Measurements from ENCODE around the gene SLC7A14.

GRCh38 chr3:170634663-170635384, 48.9 kb upstream of the SLC7A14 start:
- TF ChIP-seq EZH2 (IDR thresholded peaks at IDR 0.05; ENCODE audit: insufficient read depth, poor library complexity, severe bottlenecking) (no peak), EZH2phosphoT487 (IDR thresholded peaks at IDR 0.05; ENCODE audit: insufficient read depth, low read depth) (no peak)

All from GM23248 (cell line).